ENCODE measurements around the gene MIF.
"Not testable (repeated sequence)": the region's sequence is repeated elsewhere in the genome, so short reads cannot be mapped to it uniquely, and the experiment has no call there.

MIF gene

GRCh38 chr22:23915290-23915689 lies 21.1 kb downstream of the MIF start:
- DNase-seq (ENCODE audit: low spot score in 2 of 2) = no peak
- no peaks in the 10 kb centered on the region for H3K9me3 ChIP-seq

GRCh38 chr22:23920267-23920611 lies 26.1 kb downstream of the MIF start:
- in situ Hi-C loops (cut with MboI; ENCODE audit: low sequenced_read_pairs); H3K27me3 ChIP-seq (ENCODE audit: low read depth); H3K4me3 ChIP-seq; H3K4me1 ChIP-seq; DNase-seq (ENCODE audit: low spot score in 2 of 2); H3K36me3 ChIP-seq (replicated peaks); H3K9me3 ChIP-seq: not testable (repeated sequence)

More at GRCh38 chr22:23915290-23915689, 21.1 kb downstream of the MIF start:
- H3K27me3 ChIP-seq (ENCODE audit: low read depth) = no peaks in the 10 kb centered on the region
- in situ Hi-C loops (cut with MboI; ENCODE audit: low sequenced_read_pairs) = no loop called here
- H3K36me3 ChIP-seq (replicated peaks) = no peaks in the 10 kb centered on the region
- H3K4me1 ChIP-seq = peaks cover 9% of the 10 kb centered on the region
- no peak overlapping the region for H3K4me3 ChIP-seq

- H3K27me3 ChIP-seq (ENCODE audit: low read depth); DNase-seq (ENCODE audit: low spot score in 2 of 2); in situ Hi-C loops (cut with MboI; ENCODE audit: low sequenced_read_pairs): not testable (repeated sequence)
Observed at GRCh38 chr22:23921586-23922201, 27.5 kb downstream of the MIF start.

GRCh38 chr22:23922921-23923320 lies 28.7 kb downstream of the MIF start:
- in situ Hi-C loops (cut with MboI; ENCODE audit: low sequenced_read_pairs) = no loop called here
- Histone ChIP-seq H3K4me3 (no peak overlapping the region), H3K9me3 (peaks cover 11% of the 10 kb centered on the region), H3K27me3 (ENCODE audit: low read depth) (no peaks in the 10 kb centered on the region), H3K36me3 (replicated peaks) (no peaks in the 10 kb centered on the region), H3K4me1 (no peaks in the 10 kb centered on the region)
- DNase-seq (ENCODE audit: low spot score in 2 of 2) = no peak

More at GRCh38 chr22:23921586-23922201, 27.5 kb downstream of the MIF start:
- H3K4me3 ChIP-seq; H3K4me1 ChIP-seq; H3K36me3 ChIP-seq (replicated peaks): not testable (repeated sequence)
- peaks cover 11% of the 10 kb centered on the region for H3K9me3 ChIP-seq

GRCh38 chr22:23925020-23925606 lies 30.9 kb downstream of the MIF start:
- Histone ChIP-seq H3K4me3 (no peak overlapping the region), H3K36me3 (replicated peaks) (no peaks in the 10 kb centered on the region), H3K9me3 (peaks cover 11% of the 10 kb centered on the region), H3K4me1 (no peaks in the 10 kb centered on the region), H3K27me3 (ENCODE audit: low read depth) (no peaks in the 10 kb centered on the region)
- in situ Hi-C loops (cut with MboI; ENCODE audit: low sequenced_read_pairs) = no loop called here
- DNase-seq (ENCODE audit: low spot score in 2 of 2) = no peak

GRCh38 chr22:23926561-23926960 lies 32.4 kb downstream of the MIF start:
- Histone ChIP-seq H3K36me3 (replicated peaks) (no peaks in the 10 kb centered on the region), H3K27me3 (ENCODE audit: low read depth) (no peaks in the 10 kb centered on the region), H3K9me3 (peaks cover 19% of the 10 kb centered on the region), H3K4me3 (no peak overlapping the region), H3K4me1 (no peaks in the 10 kb centered on the region)
- DNase-seq (ENCODE audit: low spot score in 2 of 2) = no peak
- in situ Hi-C loops (cut with MboI; ENCODE audit: low sequenced_read_pairs) = no loop called here

- Histone ChIP-seq H3K4me3 (no peak overlapping the region), H3K36me3 (replicated peaks) (no peaks in the 10 kb centered on the region), H3K27me3 (ENCODE audit: low read depth) (no peaks in the 10 kb centered on the region), H3K9me3 (no peaks in the 10 kb centered on the region), H3K4me1 (no peaks in the 10 kb centered on the region)
- no peak for DNase-seq (ENCODE audit: low spot score in 2 of 2)
- in situ Hi-C loops (cut with MboI; ENCODE audit: low sequenced_read_pairs) = no loop called here
Observed at GRCh38 chr22:23938328-23939016, 44.3 kb downstream of the MIF start.

GRCh38 chr22:23939017-23939357 lies 44.8 kb downstream of the MIF start:
- Histone ChIP-seq H3K27me3 (ENCODE audit: low read depth) (no peaks in the 10 kb centered on the region), H3K36me3 (replicated peaks) (no peaks in the 10 kb centered on the region), H3K4me1 (no peaks in the 10 kb centered on the region), H3K9me3 (no peaks in the 10 kb centered on the region), H3K4me3 (no peak overlapping the region)
- no peak for DNase-seq (ENCODE audit: low spot score in 2 of 2)
- in situ Hi-C loops (cut with MboI; ENCODE audit: low sequenced_read_pairs) = no loop called here

GRCh38 chr22:23940166-23940565 lies 46.0 kb downstream of the MIF start:
- H3K9me3 ChIP-seq = not testable (repeated sequence)

More at GRCh38 chr22:23940166-23940565, 46.0 kb downstream of the MIF start:
- H3K4me3 ChIP-seq; H3K4me1 ChIP-seq; in situ Hi-C loops (cut with MboI; ENCODE audit: low sequenced_read_pairs); H3K27me3 ChIP-seq (ENCODE audit: low read depth); H3K36me3 ChIP-seq (replicated peaks); DNase-seq (ENCODE audit: low spot score in 2 of 2): not testable (repeated sequence)

Measured in HAP-1 (cell line).